Cerebellar cortex (tissue), 1 donor: ENCODE measurements around the gene RALGPS1.

Experiments
- DNase-seq: peaks from one replicate; pipeline ENCODE4 v3.0.0-alpha.2; 2015; ENCODE audit warnings: low spot score

The RALGPS1 gene

DNA sequence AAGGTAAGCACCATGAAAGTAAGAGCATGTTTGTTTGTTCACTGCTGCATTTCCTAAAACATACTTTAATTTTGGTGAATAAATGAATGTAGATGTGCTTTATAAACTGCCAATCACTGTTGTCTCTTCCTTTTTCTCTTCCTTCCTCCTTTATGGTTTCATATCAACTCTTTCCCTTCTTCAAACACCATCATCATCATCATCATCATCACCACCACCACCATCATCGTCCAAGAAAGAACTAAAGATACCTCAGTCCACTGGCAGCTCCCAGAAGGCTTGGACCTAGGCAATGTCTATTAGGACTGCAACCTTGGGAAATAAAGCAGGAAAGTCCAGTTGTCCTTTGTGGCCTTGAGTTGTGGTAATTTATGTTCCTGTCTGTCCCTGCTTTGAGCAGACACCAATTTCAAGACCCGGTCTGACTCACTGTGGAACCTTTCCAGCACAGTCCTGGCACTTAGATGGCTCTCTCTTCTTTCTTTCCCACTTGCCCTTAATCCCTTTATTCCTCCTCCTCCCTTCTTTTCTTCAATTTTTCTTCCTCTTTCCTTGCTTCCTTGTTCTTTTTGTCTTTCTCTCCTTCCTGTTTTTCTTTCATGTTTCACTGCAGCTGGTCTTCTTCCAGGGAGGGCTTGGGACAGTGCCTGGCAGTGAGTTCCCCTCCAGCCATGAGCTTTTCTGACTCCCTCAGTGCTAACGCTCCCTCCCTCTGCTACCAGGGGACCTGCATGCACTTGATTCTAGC is 108.5 kb downstream of the RALGPS1 start:
- DNase-seq = no peak

DNA sequence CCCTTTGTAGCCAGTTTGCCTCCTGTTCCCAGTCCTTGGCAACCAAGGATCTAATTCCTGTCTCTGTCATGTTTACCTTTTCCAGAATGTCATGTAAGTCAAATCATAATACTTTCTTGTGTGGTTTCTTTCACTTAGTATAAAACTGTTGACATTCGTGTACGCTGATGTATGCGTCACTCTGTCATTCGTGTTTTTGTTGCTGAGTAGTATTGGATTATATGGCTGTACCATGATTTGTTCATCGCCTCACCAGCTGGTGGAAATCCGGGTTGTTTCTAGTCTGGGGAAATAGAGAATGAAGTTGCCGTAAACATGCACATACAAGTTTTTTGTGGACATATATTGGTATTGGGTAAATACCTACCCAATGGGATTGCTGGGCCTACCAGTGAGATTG is 110.5 kb downstream of the RALGPS1 start:
- DNase-seq = no peak

DNA sequence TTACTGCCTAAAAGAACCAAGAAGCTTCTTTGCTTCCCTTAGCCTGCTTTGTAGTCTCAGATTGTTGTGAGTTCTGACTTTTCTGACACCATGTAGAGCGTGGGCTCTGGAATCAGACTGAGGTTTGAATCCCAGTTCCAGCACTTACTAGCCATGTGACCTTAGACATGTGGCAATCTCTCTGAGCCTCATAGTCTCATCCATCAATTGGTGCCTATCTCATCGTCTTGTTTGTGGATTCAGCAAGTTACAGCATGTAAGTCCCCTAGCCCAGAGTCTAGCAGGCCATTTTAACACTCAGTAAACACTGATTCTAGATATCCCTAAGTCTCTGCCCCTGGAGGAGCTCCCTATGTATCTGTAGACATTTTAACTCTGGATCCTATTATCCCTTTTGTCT is 113.1 kb downstream of the RALGPS1 start:
- DNase-seq = no peak

DNA sequence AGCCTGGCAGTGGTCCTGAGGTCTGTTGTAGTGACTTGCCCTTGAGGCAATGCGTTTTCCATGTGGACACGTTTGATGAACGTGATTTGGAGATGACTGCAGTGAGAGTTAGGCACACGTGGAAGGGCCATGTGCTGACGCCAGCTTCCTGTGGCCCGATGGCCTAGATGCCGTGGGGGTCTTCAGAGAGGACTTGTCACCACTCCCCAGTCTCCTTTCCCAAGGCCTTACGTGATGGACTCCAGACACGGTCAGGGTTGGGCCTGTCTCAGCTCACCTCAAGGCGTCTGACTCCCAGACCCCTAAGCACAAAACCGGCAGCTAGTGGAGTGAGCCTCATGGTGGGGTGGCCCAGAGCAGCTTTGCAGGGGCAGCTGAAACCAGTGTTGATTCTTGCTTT is 115.0 kb downstream of the RALGPS1 start:
- no peak for DNase-seq

DNA sequence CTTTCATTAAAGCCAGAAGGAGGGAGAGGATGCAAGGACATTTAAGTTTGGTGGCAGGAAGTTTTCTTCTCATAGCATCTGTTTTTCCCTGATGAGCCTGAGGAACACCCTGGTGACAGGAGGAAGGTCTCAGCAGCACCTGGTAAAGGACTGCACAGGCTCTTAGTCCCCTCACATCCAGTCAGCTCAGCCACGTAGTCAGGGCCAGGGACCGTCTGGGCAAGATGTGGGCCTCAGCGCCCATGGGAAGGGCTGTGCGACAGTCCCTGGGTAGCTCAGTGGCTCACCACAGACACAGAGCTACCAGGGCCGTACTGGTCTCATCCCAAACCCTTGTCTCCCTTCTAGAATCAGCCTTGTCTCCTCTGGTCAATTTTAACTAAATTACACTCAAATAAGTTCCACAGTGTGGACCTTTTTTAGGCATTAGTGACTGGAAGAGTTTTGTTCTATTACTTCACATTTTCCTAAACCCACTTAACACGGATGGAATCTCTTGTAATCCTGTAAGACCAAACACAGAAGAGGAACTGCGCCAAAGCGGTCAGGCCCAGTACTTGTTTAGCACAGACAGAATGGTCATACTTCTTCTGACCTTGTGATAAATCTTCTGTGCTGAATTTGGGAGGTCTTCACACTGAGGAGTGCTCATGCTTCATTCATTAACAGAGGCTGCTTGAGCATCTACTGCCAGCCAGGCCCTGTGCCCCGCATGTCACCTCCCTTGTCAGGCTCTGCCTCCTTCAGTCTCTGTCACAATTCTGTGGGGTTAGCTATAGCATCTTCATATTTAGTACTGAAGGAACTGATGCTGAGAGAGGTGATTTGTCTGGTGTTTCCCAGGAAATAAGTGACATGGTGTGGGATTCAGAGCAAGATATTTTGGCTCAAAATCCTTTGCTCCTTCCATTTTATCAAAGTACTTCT is 116.5 kb downstream of the RALGPS1 start:
- no peak for DNase-seq

DNA sequence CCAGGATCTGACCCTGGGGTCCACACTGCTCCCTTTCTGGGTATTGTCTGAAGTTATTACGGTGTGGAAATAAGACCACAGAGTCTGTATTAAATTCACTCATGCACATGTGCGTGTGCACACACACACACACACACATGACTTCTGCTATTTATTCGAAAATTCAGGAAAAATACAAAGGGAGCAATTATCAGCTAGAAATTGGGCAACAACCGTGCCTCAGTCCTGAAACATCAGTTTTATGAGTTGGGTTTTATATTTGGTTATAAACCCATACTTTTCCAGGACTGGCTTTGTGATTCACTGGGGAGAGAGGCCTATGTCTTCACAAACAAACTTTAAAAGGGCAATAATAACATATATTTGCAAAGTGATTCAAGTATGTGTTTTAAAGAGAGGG is 117.7 kb downstream of the RALGPS1 start:
- no peak for DNase-seq

DNA sequence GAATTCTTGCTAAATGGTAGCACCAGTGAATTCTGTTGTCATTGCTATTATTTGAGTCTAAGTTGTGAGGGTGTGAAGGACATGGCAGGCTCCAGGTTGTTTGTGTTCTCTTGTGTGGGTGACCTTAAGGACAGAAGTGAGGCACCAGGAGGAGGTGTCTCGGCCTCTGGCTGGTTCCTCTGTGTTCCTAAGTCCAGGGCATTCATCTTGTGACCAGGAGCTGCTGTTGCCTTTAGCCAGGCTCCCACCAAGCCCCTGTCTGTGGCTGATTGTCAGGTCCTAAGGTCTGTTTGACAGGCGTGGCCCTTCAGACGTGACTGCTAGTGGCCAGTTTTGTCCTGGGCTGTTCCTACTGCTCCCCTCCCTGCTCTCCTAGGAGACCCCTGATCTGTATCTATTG is 118.5 kb downstream of the RALGPS1 start:
- no peak for DNase-seq

DNA sequence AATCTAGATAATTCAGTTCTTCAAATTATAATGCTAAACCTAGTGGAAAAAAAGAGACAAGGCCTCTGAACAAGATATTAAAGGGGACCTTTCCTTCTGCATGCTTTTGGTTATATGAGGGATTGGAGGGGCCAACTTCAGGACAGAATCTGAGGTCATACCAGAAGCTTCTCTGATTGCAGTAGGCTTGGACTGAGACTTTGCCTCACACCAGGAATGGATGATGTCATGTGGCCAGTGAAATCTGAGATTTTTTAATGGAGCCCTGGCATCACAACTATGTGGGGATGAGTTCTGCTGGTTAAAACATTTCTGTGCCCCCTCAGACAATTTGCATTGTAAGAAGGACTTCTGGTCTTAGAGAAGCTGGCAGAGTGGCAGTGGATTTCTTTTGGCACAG is 119.2 kb downstream of the RALGPS1 start:
- no peak for DNase-seq

DNA sequence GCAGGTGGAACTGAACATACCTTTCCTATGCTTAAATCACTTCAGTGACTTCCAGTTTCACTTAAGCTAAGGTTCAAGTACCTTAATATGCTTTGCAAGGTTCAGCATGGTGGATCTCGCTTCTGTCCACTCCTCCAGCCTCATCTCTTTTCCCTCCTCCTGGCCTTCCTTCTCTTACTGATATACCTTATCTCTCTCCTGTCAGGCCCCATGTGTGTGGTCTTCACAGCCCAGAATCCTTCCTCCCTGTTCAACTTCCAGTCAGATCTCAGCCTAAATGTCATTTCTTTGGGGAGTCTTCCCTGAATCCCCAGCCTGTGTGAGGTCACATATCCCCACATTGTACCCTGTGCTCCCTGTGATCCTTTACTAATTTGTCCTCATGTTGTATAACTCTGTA is 120.1 kb downstream of the RALGPS1 start:
- no peak for DNase-seq

DNA sequence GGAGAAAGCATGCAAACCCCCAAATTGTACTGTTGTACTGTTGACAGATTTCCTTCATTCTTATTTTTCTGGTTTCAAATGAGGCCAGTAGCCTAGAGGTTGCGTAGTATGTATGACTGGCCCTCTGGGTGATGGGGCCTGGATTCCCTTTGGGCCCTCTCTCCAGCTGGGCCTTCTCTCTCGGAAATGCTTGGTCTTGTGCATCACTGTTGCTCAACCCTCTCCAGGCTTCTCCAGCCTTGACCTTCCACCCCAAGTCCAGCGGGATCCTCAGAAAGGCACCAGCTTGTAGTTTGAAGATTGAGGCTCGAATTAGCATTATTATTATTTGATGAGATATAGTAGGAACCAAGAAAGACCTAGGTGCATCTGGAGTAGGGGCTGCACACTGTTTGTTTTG is 120.8 kb downstream of the RALGPS1 start:
- no peak for DNase-seq

DNA sequence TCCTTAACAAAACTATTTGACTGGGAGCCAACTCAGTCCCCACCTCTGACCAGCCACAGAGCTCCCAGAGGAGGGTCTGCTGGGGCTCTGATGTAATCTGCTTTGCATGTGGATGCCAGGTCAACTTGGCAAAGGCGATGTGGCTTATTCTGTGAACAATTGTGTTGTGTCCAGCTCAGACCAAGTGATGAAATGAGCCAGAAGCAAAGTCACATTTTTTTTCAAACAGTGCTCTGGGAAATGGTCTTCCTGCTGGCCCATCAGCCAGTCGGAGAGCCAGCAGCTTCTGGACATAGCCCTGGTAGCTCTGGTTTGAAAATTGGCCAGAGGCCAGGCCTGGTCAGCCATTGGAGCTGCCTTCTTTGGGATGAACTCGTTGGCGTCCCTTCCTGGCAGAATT is 121.4 kb downstream of the RALGPS1 start:
- peak; percentile 35 for DNase-seq

DNA sequence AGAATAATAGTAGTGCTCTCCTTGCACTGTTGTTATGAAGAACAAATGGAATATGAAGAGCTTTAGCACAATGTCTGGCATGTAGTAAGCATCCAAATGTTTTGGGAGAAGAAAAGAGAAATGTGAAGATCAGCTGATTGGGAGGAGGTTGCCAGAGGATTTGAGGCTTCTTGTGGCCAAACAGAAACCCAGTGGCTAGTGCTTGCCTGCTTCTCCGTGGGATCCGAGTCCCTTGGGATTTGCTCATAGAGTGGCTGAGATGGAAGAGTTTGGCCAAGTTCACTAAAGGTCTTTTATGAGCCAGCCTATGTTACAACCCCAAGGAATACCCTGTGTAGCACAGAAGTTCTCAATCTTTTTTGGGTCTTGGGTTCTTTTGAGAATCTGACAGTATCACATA is 121.9 kb downstream of the RALGPS1 start:
- no peak for DNase-seq

DNA sequence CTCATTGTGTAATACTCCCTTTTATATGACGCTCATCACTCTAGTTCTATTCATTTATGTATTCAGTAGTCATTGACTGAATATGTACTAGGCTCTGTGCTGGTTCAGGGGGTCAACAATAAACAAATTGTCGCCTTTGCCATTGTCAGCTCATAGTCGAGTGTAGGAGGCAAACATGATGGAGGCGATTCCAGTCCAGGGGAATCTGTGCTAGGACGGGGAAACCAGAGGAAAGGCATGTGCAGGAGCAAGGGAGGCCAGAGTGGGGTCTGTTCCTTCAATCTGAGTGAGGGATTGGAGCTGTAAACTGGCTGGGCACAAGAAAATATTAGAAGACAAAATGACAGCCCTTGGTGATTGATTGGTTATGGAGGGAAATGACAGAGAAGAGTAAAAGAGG is 123.9 kb downstream of the RALGPS1 start:
- DNase-seq = no peak

DNA sequence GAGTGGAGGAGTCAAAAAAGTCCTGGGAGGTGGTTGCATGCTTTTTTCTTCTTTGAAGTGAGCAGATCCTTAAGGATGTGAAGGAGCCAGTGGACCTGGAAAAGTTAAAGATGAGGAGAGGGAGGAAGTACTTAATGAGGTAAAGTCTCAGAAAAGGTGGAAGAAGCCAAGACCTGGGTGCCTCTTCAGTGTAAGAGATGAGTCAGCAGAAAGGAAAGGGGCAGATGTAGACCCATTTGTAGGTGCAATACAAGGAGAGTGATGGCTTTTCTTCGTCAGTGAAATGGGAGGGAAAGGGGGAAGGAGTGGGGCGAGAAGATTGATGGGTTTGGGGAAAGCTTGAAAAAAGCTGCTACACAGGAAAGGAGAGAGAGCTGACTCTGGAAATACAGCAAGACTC is 124.9 kb downstream of the RALGPS1 start:
- DNase-seq = no peak

DNA sequence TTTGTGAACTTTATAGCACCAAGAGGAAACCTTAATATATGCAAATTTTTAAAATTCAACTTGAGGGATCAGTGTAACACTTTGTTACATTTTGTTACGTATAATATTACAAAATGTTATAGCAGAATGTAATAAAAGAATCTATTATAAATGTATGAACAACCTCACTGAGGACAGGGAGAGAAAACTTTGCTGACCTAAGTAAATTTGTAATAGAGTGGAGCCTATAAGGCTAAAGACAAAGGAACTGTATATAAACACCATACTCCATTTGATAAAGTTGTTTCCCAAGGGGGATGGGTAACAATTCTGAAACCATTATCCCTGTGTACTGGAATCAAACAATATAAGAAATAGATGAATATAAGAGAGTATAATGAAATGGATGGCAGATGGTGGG is 130.6 kb downstream of the RALGPS1 start:
- no peak for DNase-seq

DNA sequence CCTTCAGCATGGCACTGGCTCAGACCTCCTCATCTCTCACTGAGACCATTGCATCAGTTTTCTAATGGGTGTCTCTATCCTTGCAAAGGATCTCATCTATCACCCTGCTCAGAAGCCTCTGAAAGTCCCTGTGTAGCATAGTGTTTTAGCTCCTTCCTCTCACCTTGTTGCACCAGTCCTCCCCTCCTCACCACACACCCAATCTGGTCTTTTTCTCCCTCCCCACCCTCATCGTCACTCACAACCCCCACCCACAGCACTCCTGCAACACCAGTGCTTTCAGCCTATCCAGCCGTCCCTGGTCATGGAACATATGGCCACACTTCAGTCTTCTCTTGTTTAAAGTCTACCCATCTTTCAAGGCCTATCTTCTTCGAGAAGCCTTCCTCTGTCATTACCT is 133.4 kb downstream of the RALGPS1 start:
- no peak for DNase-seq

DNA sequence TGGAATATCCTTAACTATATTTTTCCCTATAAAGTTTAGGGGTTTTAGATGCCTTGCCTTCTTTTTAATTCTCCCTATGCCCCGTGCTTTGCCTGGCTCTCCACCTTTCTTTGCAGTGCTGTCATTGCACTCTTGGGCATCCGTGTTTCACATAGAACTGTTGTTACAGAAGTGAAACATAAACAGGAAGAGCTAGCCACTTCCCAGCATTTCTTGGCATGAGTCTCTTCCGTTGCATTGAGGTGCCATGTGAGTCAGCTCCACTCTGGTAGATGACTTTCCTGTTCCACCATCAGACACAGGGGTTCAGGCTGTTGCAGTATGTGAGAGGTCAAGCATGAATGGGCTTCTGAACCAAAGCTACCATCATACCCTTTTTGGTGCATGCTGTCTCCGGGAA is 134.5 kb downstream of the RALGPS1 start:
- DNase-seq = no peak

DNA sequence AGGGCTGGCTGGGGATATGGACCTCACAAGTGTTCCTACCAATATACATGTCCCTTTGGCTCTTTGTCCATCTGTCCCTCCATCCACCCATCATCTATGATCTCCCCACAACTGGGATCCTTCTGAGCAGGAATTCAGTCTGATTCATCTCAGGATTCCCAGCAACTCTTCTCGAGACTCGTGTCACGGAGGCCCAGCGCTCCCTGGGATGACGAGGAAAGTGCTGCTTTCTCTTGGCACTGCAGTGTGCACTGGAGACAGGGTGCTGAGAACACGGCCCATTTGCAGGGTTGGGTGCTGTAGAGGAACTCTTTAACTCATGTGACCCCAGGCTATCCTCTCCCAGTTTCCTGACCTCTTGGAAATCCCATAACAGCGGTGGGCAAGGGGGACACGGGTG is 135.0 kb downstream of the RALGPS1 start:
- no peak for DNase-seq

DNA sequence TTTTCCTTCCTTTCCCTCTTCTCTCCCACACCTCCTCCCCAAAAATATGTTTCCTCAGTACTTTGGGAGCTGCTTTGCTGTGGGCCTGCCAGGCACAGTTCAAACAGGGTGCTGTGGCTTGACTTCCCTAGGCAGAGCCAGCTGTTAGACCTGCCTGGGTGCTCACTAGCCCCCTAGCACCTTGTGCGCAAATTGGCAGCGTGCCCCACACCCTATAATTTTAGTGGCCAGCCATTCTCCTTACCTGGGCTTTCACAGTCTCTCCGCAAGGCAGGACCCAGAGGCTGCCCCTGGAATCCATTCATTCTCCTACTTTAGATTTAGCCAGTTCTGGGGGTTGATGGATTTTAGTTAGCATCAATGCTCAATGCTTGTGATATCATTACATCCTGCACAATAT is 135.6 kb downstream of the RALGPS1 start:
- no peak for DNase-seq

DNA sequence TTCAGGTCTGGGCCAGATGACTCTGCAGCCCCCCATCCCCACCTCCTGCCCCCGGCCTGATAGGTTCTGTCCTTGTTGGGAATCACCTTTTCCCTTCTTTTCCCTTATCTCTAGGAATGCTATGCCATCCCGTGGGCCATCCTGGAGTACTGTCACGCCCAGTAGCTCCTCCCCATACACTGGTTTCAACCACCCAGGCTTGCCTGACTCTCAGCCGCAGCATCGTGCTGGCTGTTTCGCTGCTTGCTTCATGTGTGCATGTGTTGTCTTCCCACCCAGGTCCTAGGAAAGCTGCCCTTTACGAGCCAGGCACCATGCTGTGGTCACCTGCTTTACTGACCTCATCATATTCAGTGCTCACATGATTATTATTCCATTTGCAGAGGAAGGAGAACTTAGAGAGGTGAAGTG is 136.0 kb downstream of the RALGPS1 start:
- DNase-seq = peak; percentile 74

DNA sequence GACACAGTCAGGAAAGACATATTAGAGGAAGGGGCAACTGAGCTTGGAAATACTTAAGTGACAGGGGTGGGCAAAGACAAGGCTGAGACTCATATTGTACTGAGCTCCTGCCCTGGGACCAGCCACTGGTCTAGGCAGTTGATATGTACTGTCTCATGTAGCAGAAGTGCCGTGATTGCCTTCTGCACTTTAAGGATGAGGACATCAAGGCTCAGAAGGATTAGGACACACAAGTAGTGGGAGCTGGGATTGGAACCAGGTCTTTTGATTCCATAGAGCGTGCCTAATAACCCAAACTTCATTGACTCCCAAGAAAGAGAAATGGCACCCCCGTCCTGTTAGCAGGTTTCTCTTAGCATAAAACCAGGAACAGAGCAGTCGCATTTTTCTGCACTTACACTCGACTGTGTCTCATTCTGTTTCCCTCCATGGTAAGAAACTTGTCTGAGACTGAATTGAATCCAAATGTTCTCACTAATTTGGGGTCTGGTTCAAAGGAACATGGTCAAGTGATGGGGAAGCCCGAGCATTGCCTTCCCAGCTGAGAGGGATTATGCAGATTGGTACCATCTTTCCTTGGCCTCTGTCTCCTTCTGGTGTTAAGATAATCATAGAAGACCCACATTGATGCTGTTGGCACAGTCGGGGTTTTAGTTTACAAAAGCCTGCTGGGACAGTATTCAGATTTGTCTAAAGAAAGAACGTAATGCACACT is 137.5 kb downstream of the RALGPS1 start:
- DNase-seq = no peak

DNA sequence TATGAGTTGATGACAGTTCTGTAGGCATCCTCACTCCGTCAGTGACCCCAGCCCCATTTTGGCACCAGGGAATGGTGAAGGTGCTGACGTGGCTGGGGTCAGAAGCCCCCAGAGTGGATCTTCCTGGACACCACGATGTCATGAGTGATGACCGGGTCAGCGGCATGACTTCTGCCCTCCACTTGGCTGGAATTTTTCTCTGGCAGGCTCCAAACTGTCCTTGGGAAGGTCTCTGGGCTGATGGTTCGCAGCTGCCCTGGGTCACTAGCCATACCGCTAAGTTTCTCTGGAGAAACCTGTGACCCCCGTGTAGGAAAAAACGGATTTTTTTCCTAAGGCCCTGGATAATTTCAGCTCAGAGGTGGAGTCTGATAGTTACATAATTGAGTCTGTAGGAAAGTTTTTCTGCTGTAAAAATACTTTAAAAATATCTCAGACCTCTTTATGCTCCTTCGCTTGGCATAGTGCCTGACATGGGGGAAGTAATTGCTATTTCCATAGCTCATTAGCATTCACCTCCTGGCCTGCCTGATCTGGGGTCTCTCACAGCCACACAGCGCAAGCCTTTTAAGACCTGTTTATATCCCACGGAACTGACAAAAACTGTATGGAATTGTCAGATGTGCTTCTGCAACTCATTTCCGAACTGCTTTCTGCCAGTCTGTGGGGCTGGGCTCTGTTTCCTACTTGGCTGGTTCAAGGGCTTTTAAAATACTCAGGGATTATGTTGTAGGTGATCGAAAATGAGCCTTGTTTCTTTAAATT is 138.7 kb downstream of the RALGPS1 start:
- DNase-seq = no peak
